K562 (cell line): ENCODE data around the gene ARMH3. TPM values are rescaled to one million over a fixed set of nuclear protein-coding genes. Genes with fewer than 3 reads are reported as not detected.

ENCODE experiments used
- ATAC-seq: fragments of 200-7000 bp; cut with Tn5 transposase; 3 replicates; pipeline ENCODE4 v1.9.1; 2020; ENCODE audit warnings: moderate library complexity
- BruUV-seq: library from RNA; stranded (reverse); fragments of 400-500 nt; replicated peaks from 2 replicates; lab custom pipeline; 2021; lab: Mats Ljungman, UMichigan
- CTCF ChIA-PET: fragments of 300-600 bp; formaldehyde crosslinking; extraction: SDS; loops from one replicate; lab custom pipeline; 2021; ENCODE audit warnings: low intra/inter-chr PET ratio; lab: Yijun Ruan, JAX
- POLR2A ChIA-PET: fragments of 300-600, 350-650 bp; sonication (Branson Sonifier 250); formaldehyde crosslinking; extraction: SDS; loops from one replicate; lab custom pipeline; 2021; ENCODE audit warnings: antibody characterized with exemption, inconsistent platforms; lab: Yijun Ruan, JAX
- DNase-seq, 4 experiments: peaks; one replicate each; pipeline versions ENCODE4 v3.0.0 to v3.0.0-alpha.2; 2011 to 2018; ENCODE audit warnings: low spot score in 3 of 4, mixed read lengths in 3 of 4; ENCODE audit errors: extremely low read depth in 1 of 4
- FAIRE-seq: peaks from 2 replicates; lab custom pipeline; 2011; peaks lifted over from hg19 to GRCh38; lab: Jason Lieb, UNC
- H2AFZ ChIP-seq: 2 replicates; pipeline ENCODE4 v1.6.0; 2011; ENCODE audit warnings: low read depth, low read length, control low read depth, inconsistent platforms
- H3K27ac ChIP-seq: fragments of 200-600 bp; 3 replicates; pipeline ENCODE4 v1.8.0; 2011; ENCODE audit warnings: low read depth, mild to moderate bottlenecking, control low read depth, inconsistent platforms, low read length, moderate library complexity, mixed read lengths; ENCODE audit errors: extremely low read depth
- H3K27me3 ChIP-seq, 2 experiments: fragments of 300-600 bp in 1 of 2; 2 replicates in 1 of 2; 3 replicates in 1 of 2; pipeline versions ENCODE4 v1.6.0 to v1.8.0; 2011; ENCODE audit warnings: inconsistent platforms in 2 of 2, low read length in 2 of 2, mild to moderate bottlenecking in 1 of 2, mixed read lengths in 1 of 2, moderate library complexity in 1 of 2; ENCODE audit not compliant: control insufficient read depth in 2 of 2, insufficient read depth in 2 of 2
- H3K36me3 ChIP-seq: fragments of 300-600 bp; 3 replicates; pipeline ENCODE4 v1.8.0; 2011; ENCODE audit warnings: mild to moderate bottlenecking, low read length, inconsistent platforms; ENCODE audit not compliant: control insufficient read depth, insufficient read depth
- H3K4me1 ChIP-seq, 2 experiments: fragments of 200-600 bp in 1 of 2; replicated peaks in 1 of 2; 2 replicates in 1 of 2; 3 replicates in 1 of 2; pipeline versions ENCODE4 v1.5.1 to v1.8.0; 2011; ENCODE audit warnings: inconsistent platforms in 2 of 2, low read length in 2 of 2, mild to moderate bottlenecking in 1 of 2, mixed read lengths in 1 of 2, moderate library complexity in 1 of 2; ENCODE audit not compliant: control insufficient read depth in 2 of 2, insufficient read depth in 2 of 2
- H3K4me2 ChIP-seq: 2 replicates; pipeline ENCODE4 v1.6.1; 2011; ENCODE audit warnings: low read length, control low read depth, inconsistent platforms, mixed read lengths; ENCODE audit not compliant: insufficient read depth
- H3K4me3 ChIP-seq: fragments of 200-600 bp; sonication (generic), shearing (Covaris generic); 2 replicates; pipeline ENCODE4 v1.5.1; 2016; ENCODE audit warnings: control low read depth, inconsistent platforms
- H3K79me2 ChIP-seq: fragments of 200-600 bp; 3 replicates; pipeline ENCODE4 v1.8.0; 2011; ENCODE audit warnings: low read length, inconsistent platforms; ENCODE audit not compliant: control insufficient read depth, insufficient read depth
- H3K9ac ChIP-seq, 2 experiments: 2 replicates each; pipeline versions ENCODE4 v1.6.0 to v1.6.1; 2011; ENCODE audit warnings: low read depth in 2 of 2, low read length in 2 of 2, control low read depth in 1 of 2, inconsistent platforms in 1 of 2, mild to moderate bottlenecking in 1 of 2, mixed read lengths in 1 of 2; ENCODE audit not compliant: insufficient read depth in 1 of 2
- H3K9me1 ChIP-seq: one replicate; pipeline ENCODE4 v1.6.0; 2011; ENCODE audit warnings: inconsistent platforms, mild to moderate bottlenecking, low read length, moderate library complexity; ENCODE audit not compliant: control insufficient read depth, insufficient read depth
- H3K9me3 ChIP-seq: replicated peaks from 2 replicates; pipeline ENCODE4 v1.5.1; 2011; ENCODE audit warnings: low read depth, low read length, inconsistent platforms; ENCODE audit not compliant: control insufficient read depth, insufficient read depth
- H4K20me1 ChIP-seq: replicated peaks from 2 replicates; pipeline ENCODE4 v1.6.1; 2011; ENCODE audit warnings: low read length, inconsistent platforms, mixed read lengths; ENCODE audit not compliant: control insufficient read depth, insufficient read depth
- ATF4 ChIP-seq: fragments of 450-650 bp; formaldehyde crosslinking; IDR thresholded peaks from 2 replicates; pipeline ENCODE4 v1.4.0; 2022; ENCODE audit warnings: mild to moderate bottlenecking, moderate library complexity
- FOXK2 ChIP-seq, 2 experiments: fragments of 450-650 bp; IDR thresholded peaks in 1 of 2; conservative IDR thresholded peaks in 1 of 2; 2 replicates each; pipeline ENCODE4 v1.6.1; 2016; ENCODE audit warnings: low read depth in 2 of 2, mild to moderate bottlenecking in 1 of 2
- NR1H2 ChIP-seq: sonication (generic); formaldehyde crosslinking; IDR thresholded peaks from 2 replicates; pipeline ENCODE4 v1.4.0; 2020; ENCODE audit warnings: mild to moderate bottlenecking, missing genetic modification reagents
- NUFIP1 ChIP-seq: fragments of 450-650 bp; IDR thresholded peaks from 2 replicates; pipeline ENCODE4 v1.6.1; 2018; ENCODE audit not compliant: partially characterized antibody
- PYGO2 ChIP-seq: fragments of 450-650 bp; IDR thresholded peaks from 2 replicates; pipeline ENCODE4 v1.6.1; 2016; ENCODE audit warnings: mild to moderate bottlenecking, missing genetic modification characterization, moderate library complexity, missing compliant biosample characterization
- SMARCB1 ChIP-seq: IDR thresholded peaks from 2 replicates; pipeline ENCODE4 v1.6.1; 2011; ENCODE audit warnings: improper control_type of control experiment, low read depth; ENCODE audit not compliant: insufficient read length
- ZNF436 ChIP-seq: fragments of 250-450, 450-650 bp; sonication (Bioruptor Pico); formaldehyde crosslinking; IDR thresholded peaks from 2 replicates; pipeline ENCODE4 v1.7.0; 2020; ENCODE audit warnings: mild to moderate bottlenecking
- WGBS: fragments of 100-300 bp; shearing (Covaris generic); methylation state at CpG from one replicate; pipeline ENCODE4 v1.1.6; 2016; ENCODE audit warnings: low coverage, mixed read lengths; ENCODE audit not compliant: insufficient coverage; ENCODE audit errors: missing lambda C conversion rate; 5-methylcytosine and 5-hydroxymethylcytosine counted together
- in situ Hi-C: fragments of 300-500 bp; cut with MboI; formaldehyde crosslinking; loops from 4 replicates; pipeline ENCODE4 v1.15.0; 2018; ENCODE audit warnings: inconsistent platforms, mixed read lengths
- intact Hi-C: fragments of 100-400 bp; cut with micrococcal nuclease; formaldehyde crosslinking; loops from 2 replicates; pipeline ENCODE4 v1.14.2; 2022
- polyA plus RNA-seq, 8 experiments: library from polyadenylated mRNA; depleted of rRNA in 4 of 8; stranded (reverse) in 5 of 8; unstranded in 3 of 8; fragments of >200 nt; fragmentation: Nextera tagmentation in 2 of 8; fragmentation: Illumina TruSeq in 1 of 8; extraction: Ambion mirVana in 2 of 8; extraction: Trizol in 1 of 8; gene quantifications; 2 replicates each; pipeline versions ENCODE4 v1.2.1 to v1.2.3, GENCODE V29; 2011 to 2014; ENCODE audit warnings: inconsistent platforms in 1 of 8, missing spikeins in 1 of 8
- total RNA-seq, 7 experiments: library from RNA; depleted of rRNA in 6 of 7; stranded (reverse); fragments of >200 nt in 6 of 7; fragmentation: Illumina TruSeq in 2 of 7; extraction: Trizol in 2 of 7; gene quantifications; 2 replicates each; pipeline versions ENCODE4 v1.2.1 to v1.2.3, GENCODE V29; 2011 to 2021; ENCODE audit warnings: low replicate concordance in 1 of 7

Gene ARMH3
- total and polyA plus RNA-seq, 9 of the 15 experiments (the other 6 are each of a cell fraction or from before 2014, with no cell fraction given): 0.29 to 0.73 TPM; not detected in 7

GRCh38 chr10:101879456-101880231 lies 176.3 kb downstream of the ARMH3 start (continued):
- TF ChIP-seq ATF4 (CRISPR knock-in tag) (no peak), NR1H2 (CRISPR knock-in tag) (no peak), ZNF436 (CRISPR knock-in tag) (no peak)

- Histone ChIP-seq H4K20me1 (no peaks in the 10 kb centered on the region), H3K9me3 (no peaks in the 10 kb centered on the region), H3K4me1 (no peaks in the 10 kb centered on the region), H3K4me2 (no peak overlapping the region), H3K79me2 (no peaks in the 10 kb centered on the region), H3K4me3 (no peak overlapping the region), H2AFZ (no peak overlapping the region), H3K27ac (no peak overlapping the region), H3K9ac (no peak overlapping the region), H3K36me3 (no peaks in the 10 kb centered on the region), H3K9me1 (no peaks in the 10 kb centered on the region), H3K27me3 (no peaks in the 10 kb centered on the region)
- intact Hi-C loops: no loop called here
- TF ChIP-seq NUFIP1 (no peak), FOXK2 (conservative IDR thresholded peaks at IDR 0.05 in 1 of 2, IDR thresholded peaks at IDR 0.05 in 1 of 2; ENCODE audit: low read depth in 2 of 2) (no peak), SMARCB1 (no peak), PYGO2 (no peak)
- DNase-seq (no peak), FAIRE-seq (no peak), ATAC-seq (no peak)
- ChIA-PET CTCF (no interaction called here), POLR2A (no interaction called here)
- BruUV-seq: no TSS peak
- no CpG with 5 or more reads among the region's 3 CpGs for WGBS
- in situ Hi-C loops: no loop called here
Measured at GRCh38 chr10:101878869-101879268, 177.1 kb downstream of the ARMH3 start.
